Measurements from ENCODE around the gene MTLN.
A peak's percentile ranks its signal among the peaks of the same experiment; 100 is the strongest.
"Not testable (repeated sequence)": the region's sequence is repeated elsewhere in the genome, so short reads cannot be mapped to it uniquely, and the experiment has no call there.

Gene MTLN

DNA sequence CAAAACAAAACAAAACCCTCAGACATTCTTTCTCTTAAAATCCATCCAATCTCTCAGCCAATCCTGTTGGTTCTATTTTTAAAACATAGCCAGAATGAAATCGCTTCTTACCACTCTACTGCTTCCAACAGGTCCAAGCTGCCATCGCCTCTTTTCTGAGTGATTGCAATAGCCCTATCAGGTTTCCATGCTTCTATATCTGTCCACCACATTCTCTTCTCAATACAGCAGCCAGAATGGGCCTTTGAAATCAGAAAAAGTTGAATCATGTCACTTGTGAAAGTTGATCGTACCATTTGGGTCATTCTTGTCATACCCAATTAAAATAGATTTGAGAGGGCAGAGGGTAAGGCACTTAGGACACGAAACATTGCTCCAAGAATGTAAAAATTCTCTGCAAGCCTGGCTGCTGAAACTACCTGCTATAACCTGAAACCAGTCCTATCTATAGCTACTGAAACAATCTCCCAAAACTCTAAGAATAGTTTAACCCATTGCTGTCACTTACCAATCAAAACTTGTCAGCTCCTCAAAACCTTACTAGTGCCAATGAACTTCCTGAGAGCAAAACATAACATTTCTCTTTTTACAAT lies 3.3 kb upstream of the MTLN start:
- no peaks in the 10 kb centered on the region for H3K9me3 Mint-ChIP-seq (ENCODE audit: low read depth)
- no peak overlapping the region for H3K27ac Mint-ChIP-seq
- H3K36me3 Mint-ChIP-seq, result no peaks in the 10 kb centered on the region
- H3K4me1 Mint-ChIP-seq (ENCODE audit: low read depth), result peaks cover 2% of the 10 kb centered on the region
- peaks cover 17% of the 10 kb centered on the region for H3K27me3 Mint-ChIP-seq
- H3K4me3 Mint-ChIP-seq, result no peak overlapping the region

DNA sequence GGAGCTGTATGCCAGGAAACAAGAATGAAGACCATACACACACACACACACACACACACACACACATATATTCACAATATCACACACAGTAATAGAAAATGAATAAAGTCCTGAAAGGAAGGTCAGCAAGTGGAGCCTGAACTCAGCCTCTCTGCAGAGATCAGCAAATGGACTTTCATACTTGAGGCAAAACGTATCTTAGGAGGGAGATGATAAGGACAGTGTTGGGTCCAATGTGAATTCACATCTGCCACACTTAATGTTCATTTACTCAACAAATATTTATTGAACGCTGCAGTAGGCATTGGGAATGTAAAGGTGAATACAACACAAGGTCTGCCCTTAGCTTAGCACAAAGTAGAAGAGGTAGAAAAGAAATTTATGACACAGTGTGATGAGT lies 2.7 kb upstream of the MTLN start:
- Mint-ChIP-seq H3K4me1 (ENCODE audit: low read depth) (peaks cover 4% of the 10 kb centered on the region), H3K27me3 (peaks cover 17% of the 10 kb centered on the region), H3K27ac (no peak overlapping the region), H3K36me3 (no peaks in the 10 kb centered on the region), H3K4me3 (no peak overlapping the region), H3K9me3 (ENCODE audit: low read depth) (no peaks in the 10 kb centered on the region)

DNA sequence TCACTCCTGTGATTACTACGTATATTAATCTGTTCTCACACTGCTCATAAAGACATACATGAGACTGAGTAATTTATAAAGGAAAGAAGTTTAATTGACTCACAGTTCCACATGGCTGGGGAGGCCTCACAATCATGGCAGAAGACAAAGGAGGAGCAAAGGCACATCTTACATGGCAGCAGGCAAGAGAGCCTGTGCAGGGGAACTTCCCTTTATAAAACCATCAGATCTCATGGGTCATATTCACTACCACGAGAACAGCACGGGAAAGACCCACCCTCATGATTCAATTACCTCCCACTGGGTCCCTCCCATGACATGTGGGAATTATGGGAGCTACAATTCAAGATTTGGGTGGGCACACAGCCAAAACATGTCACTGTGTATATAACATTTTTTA lies 1.2 kb upstream of the MTLN start:
- H3K27ac Mint-ChIP-seq; H3K27me3 Mint-ChIP-seq; H3K4me3 Mint-ChIP-seq; H3K9me3 Mint-ChIP-seq (ENCODE audit: low read depth); H3K36me3 Mint-ChIP-seq; H3K4me1 Mint-ChIP-seq (ENCODE audit: low read depth): not testable (repeated sequence)

DNA sequence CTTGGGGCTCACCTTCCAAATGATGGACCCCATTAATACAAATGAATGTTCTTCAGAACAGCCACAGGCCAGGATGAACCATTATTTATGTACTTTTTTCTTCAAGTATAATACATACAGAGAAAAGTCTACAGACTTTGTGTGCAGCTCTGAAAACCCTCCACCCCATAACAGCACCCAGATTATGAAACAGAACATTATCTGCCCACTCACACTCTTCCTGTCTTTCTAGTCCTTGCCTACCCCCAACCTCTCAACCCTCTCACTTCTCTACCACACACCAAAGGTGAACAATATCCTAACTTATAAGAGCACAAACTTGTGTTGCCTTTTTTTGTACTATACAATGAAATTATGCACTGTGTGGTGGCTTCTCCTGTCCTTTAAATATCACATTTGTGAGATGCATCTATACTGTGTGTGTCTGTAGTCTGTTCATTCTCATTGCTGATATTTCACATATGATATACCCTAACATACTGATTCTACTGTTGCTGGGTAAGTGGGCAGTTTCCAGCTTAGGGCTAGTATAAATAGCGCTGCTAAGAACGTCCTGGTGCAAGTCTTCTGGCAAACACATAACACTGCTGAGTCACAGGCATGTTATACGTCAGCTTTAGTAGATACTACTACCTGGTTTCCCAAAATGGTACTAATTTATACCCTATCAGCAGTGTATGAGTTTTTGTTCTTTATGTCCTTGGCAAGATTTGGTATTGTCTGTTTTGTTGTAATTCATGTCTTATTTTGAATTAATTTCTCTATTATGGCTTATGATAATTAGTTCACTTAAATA lies 6.5 kb downstream of the MTLN start:
- H3K4me1 Mint-ChIP-seq (ENCODE audit: low read depth), result peaks cover 25% of the 10 kb centered on the region
- H3K4me3 Mint-ChIP-seq, result peak overlapping the region; percentile 96
- H3K9me3 Mint-ChIP-seq (ENCODE audit: low read depth), result no peaks in the 10 kb centered on the region
- no peaks in the 10 kb centered on the region for H3K27me3 Mint-ChIP-seq
- peaks cover 4% of the 10 kb centered on the region for H3K36me3 Mint-ChIP-seq
- peak overlapping the region; percentile 54 for H3K27ac Mint-ChIP-seq

DNA sequence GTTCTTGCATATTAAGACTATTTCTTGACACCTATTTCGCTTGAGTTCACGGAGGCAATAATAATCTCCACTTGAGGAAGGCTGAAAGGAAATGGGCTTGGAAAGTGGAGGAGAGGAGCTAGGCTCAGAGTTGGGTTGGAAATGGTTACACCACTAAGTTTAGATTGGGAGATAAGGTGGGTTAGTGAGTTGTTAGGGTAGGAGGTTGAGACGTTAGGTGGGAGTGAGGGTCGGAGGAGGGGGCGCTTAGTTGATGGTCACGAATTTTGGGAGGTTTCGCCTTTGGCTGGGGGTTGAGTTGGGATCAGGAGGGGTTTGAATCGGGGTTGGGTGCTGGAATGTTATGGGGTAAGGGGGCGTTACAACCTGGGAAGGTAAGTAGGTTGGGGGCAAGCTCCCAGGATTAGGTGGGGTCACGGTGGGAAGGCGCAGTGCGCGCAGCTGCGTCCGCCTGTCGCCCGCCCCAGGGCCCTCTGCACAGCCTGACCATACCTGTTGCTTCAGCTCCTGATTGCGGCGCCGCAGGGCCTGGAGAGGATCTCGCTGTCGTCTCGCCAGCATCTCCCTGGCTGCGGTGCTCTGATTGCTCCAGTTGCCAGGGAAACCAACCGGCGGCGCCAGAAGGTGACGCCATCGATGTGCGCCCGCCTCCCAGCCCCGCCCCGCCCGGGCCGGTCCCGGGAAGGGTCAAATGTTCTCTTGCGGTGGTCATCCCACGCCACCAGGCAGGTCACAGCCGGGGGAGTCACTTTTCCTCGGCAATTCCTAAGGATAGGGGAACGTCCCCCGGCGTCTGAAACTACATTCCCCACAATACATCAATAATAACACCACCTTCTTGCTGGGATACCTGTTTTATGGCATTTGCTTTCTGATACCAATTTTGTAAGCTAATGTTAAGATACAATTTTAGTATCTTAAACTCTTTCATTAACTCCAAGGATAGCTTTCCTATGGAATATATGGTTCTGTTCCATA lies 7.7 kb downstream of the MTLN start, which contains the start of gene NPHP1:
NPHP1 (minus strand) TSS at position 606 of the 978 bp plus-strand sequence; CDS start at position 561, 45 bp downstream.
- H3K4me3 Mint-ChIP-seq, result peak within 1 kb of the TSS; percentile 96
- no peaks in the 10 kb centered on the region for H3K27me3 Mint-ChIP-seq
- H3K9me3 Mint-ChIP-seq (ENCODE audit: low read depth), result no peaks in the 10 kb centered on the region
- H3K36me3 Mint-ChIP-seq, result peaks cover 3% of the 10 kb centered on the region
- peaks cover 21% of the 10 kb centered on the region for H3K4me1 Mint-ChIP-seq (ENCODE audit: low read depth)
- H3K27ac Mint-ChIP-seq, result peak within 1 kb of the TSS; percentile 78

DNA sequence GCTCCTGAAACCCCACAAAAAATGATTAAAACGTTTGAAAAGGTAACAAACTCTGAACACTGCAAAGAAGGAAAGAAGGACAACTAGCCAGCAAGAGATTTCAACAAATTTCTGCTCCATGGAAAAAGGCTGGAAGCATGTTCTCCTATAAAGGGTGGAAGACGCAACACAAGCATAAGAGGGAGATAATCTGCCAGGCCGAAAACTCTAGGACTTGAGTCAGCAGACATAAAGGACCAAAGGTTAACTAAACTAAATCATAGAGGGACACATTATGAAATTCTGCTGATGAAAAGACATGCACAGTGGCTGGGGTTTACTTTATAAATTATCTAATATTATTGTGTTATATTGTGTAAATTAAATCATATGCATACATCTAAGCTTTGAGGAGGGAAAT lies 14.3 kb downstream of the MTLN start:
- Mint-ChIP-seq H3K9me3 (ENCODE audit: low read depth) (no peaks in the 10 kb centered on the region), H3K27me3 (peaks cover 3% of the 10 kb centered on the region), H3K36me3 (peaks cover 3% of the 10 kb centered on the region), H3K27ac (no peak overlapping the region), H3K4me1 (ENCODE audit: low read depth) (no peaks in the 10 kb centered on the region), H3K4me3 (no peak overlapping the region)

DNA sequence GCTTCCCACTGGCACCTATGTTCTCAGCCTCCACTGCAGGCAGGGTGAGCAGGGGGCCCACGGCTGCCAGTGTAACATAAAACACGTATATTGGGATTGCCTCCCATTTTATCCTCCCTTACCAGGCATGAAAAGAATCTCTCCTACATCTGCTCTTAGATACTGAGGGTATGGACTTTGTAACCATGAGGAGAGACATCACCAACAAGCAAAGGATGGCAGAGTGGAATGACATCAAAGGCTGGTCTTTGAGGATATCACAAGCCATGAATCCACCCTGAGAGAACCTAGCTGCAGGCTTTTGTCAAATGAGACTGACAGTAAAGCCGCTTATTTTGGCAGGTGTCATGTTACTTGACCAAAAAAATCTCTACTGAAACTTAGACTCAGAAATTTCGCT lies 14.9 kb downstream of the MTLN start:
- H3K4me3 Mint-ChIP-seq, result no peak overlapping the region
- peaks cover 3% of the 10 kb centered on the region for H3K27me3 Mint-ChIP-seq
- H3K4me1 Mint-ChIP-seq (ENCODE audit: low read depth), result no peaks in the 10 kb centered on the region
- H3K9me3 Mint-ChIP-seq (ENCODE audit: low read depth), result no peaks in the 10 kb centered on the region
- H3K27ac Mint-ChIP-seq, result no peak overlapping the region
- peaks cover 3% of the 10 kb centered on the region for H3K36me3 Mint-ChIP-seq

DNA sequence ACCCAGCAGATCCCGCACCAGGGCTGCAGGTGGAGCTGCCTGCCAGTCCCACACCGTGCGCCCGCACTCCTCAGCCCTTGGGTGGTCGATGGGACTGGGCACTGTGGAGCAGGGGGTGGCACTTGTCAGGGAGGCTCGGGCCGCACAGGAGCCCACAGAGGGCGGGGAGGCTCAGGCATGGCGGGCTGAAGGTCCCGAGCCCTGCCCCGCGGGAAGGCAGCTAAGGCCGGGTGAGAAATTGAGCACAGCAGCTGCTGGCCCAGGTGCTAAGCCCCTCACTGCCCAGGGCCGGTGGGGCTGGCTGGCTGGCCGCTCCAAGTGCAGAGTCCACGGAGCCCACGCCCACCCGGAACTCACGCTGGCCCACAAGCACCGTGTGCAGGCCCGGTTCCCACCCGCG lies 22.2 kb downstream of the MTLN start:
- not testable (repeated sequence) for H3K36me3 Mint-ChIP-seq; H3K9me3 Mint-ChIP-seq (ENCODE audit: low read depth); H3K4me3 Mint-ChIP-seq; H3K27ac Mint-ChIP-seq; H3K4me1 Mint-ChIP-seq (ENCODE audit: low read depth); H3K27me3 Mint-ChIP-seq

DNA sequence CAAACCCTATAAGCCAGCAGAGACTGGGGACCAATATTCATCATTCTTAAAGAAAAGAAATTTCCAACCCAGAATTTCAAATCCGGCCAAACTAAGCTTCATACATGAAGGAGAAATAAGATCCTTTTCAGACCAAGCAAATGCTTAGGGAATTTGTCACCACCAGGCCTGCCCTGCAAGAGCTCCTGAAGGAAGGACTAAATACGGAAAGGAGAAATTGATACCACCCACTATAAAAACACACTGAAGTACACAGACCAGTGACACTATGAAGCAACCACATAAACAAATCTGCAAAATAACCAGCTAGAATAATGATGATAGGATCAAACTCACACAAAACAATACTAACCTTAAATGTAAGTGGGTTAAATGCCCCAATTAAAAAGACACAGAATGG lies 29.9 kb downstream of the MTLN start:
- Mint-ChIP-seq H3K9me3 (ENCODE audit: low read depth) (peaks cover 17% of the 10 kb centered on the region), H3K27ac (no peak overlapping the region), H3K4me1 (ENCODE audit: low read depth) (no peaks in the 10 kb centered on the region), H3K27me3 (peaks cover 14% of the 10 kb centered on the region), H3K4me3 (no peak overlapping the region), H3K36me3 (peaks cover 16% of the 10 kb centered on the region)

DNA sequence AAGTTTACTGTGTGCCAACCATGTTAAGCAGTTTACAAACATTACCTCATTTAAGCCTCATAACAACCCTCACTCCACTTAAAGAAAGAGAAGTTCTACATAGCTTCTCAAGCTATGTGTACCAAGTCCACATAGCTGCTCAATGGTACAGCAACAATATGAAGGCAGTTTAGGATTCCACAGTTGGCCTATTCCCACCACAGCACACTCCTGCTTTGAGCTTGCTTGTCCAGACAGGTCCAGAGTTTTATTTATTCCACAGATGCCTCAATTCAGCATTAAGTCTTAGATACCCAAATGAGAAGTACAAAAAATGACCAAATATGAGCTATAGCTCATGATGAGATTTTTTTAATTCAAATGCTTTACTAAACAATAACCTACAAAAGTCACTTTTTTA lies 32.3 kb downstream of the MTLN start:
- no peaks in the 10 kb centered on the region for H3K4me1 Mint-ChIP-seq (ENCODE audit: low read depth)
- H3K27me3 Mint-ChIP-seq, result peaks cover 14% of the 10 kb centered on the region
- H3K9me3 Mint-ChIP-seq (ENCODE audit: low read depth), result peaks cover 11% of the 10 kb centered on the region
- no peak overlapping the region for H3K4me3 Mint-ChIP-seq
- no peak overlapping the region for H3K27ac Mint-ChIP-seq
- H3K36me3 Mint-ChIP-seq, result peaks cover 16% of the 10 kb centered on the region

DNA sequence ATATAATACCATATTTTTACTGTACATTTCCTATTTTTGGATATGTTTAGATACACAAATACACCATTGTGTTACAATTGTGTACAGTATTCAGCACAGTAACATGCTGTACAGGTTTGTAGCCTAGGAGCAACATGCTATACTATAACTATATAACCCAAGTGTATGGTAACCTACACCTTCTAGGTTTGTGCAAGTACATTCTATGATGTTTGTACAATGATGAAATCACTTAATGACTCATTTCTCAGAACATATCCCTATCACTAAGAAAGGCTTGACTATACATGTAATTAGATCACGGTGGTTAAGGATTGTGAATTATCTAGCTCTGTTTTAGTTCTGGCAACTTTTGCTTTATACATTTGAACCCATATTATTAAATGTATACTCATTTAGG lies 38.8 kb downstream of the MTLN start:
- Mint-ChIP-seq H3K4me1 (ENCODE audit: low read depth) (peaks cover 4% of the 10 kb centered on the region), H3K27ac (no peak overlapping the region), H3K9me3 (ENCODE audit: low read depth) (no peaks in the 10 kb centered on the region), H3K4me3 (no peak overlapping the region), H3K27me3 (no peaks in the 10 kb centered on the region), H3K36me3 (peaks cover 2% of the 10 kb centered on the region)

DNA sequence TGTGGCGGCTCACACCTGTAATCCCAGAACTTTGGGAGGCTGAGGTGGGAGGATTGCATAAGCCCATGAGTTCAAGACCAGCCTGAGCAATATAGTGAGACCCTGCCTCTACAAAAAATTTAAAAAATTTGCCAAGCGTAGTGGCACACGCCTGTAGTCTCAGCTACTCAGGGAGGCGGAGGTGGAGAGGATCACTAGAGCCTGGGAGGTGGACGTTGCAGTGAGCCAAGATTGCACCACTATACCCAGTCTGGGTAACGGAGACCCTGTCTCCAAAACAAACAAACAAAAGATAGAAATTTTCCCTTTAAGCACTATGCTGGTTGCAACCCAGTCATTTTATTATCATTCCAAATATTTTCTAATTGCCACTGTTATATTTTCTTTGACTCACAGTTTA lies 39.8 kb downstream of the MTLN start:
- H3K27me3 Mint-ChIP-seq, result no peaks in the 10 kb centered on the region
- H3K9me3 Mint-ChIP-seq (ENCODE audit: low read depth), result no peaks in the 10 kb centered on the region
- no peak overlapping the region for H3K4me3 Mint-ChIP-seq
- peaks cover 4% of the 10 kb centered on the region for H3K4me1 Mint-ChIP-seq (ENCODE audit: low read depth)
- H3K27ac Mint-ChIP-seq, result no peak overlapping the region
- no peaks in the 10 kb centered on the region for H3K36me3 Mint-ChIP-seq

DNA sequence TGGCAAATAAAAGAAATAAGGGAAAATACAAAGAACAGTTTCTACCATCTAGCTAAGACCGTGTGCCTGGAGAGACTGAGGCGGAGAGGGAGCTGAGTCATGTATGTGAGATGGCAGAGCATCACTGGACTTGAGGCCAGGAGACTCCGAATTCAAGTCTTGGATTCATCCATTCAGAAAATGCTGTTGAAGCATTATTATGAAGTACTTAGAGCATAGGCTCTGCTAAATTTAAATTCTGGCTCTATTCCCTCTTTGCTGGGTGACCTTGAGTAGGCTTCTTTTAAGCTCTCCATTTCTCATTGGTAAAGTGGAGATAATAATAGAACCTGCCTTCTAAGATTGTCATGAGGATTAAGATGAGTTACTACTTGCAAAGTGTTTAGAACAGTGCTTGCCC lies 42.2 kb downstream of the MTLN start:
- H3K27ac Mint-ChIP-seq, result no peak overlapping the region
- no peaks in the 10 kb centered on the region for H3K36me3 Mint-ChIP-seq
- H3K4me3 Mint-ChIP-seq, result peak overlapping the region; percentile 40
- no peaks in the 10 kb centered on the region for H3K27me3 Mint-ChIP-seq
- peaks cover 4% of the 10 kb centered on the region for H3K4me1 Mint-ChIP-seq (ENCODE audit: low read depth)
- no peaks in the 10 kb centered on the region for H3K9me3 Mint-ChIP-seq (ENCODE audit: low read depth)

DNA sequence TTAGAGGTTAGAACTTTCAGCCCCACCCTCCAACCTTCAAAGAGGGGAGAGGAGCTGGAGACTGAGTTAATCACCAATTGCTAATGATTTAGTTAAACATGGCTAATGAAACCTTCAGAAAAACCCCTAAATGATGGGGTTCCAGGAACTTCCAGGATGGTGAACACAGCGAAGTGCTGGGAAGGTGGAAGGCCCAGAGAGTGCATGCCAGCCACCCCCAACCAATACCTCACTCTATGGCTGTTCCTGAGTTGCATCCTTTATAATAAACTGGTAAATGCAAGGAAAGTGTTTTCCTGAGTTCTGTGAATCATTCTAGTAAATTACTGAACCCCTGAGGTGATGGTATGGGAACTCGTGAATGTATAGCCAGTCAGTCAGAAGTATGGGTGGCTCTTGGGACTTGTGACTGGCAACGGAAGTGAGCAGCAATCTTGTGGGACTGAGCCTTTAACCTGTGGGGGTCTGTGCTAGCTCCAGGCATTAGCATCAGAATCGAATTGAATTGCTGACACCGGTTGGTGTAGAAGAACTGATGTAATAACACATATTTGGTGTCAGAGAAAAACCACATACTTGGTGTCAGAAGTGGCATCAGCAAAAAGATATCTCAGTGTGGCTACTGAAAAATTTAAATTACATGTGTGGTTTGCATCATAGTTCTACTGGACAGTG lies 44.9 kb downstream of the MTLN start:
- Mint-ChIP-seq H3K36me3 (peaks cover 1% of the 10 kb centered on the region), H3K27ac (no peak overlapping the region), H3K4me1 (ENCODE audit: low read depth) (peaks cover 4% of the 10 kb centered on the region), H3K9me3 (ENCODE audit: low read depth) (no peaks in the 10 kb centered on the region), H3K27me3 (peaks cover under 1% of the 10 kb centered on the region), H3K4me3 (no peak overlapping the region)
